DMS53 treated with DMSO at 0.1 percent for 48 hours (cell line): ENCODE data around the gene MTA1.

Source experiments
- DNase-seq: peaks from one replicate; lab custom pipeline; 2025; ENCODE audit not compliant: unreplicated experiment; lab: John Stamatoyannopoulos, UW

MTA1 gene

DNA sequence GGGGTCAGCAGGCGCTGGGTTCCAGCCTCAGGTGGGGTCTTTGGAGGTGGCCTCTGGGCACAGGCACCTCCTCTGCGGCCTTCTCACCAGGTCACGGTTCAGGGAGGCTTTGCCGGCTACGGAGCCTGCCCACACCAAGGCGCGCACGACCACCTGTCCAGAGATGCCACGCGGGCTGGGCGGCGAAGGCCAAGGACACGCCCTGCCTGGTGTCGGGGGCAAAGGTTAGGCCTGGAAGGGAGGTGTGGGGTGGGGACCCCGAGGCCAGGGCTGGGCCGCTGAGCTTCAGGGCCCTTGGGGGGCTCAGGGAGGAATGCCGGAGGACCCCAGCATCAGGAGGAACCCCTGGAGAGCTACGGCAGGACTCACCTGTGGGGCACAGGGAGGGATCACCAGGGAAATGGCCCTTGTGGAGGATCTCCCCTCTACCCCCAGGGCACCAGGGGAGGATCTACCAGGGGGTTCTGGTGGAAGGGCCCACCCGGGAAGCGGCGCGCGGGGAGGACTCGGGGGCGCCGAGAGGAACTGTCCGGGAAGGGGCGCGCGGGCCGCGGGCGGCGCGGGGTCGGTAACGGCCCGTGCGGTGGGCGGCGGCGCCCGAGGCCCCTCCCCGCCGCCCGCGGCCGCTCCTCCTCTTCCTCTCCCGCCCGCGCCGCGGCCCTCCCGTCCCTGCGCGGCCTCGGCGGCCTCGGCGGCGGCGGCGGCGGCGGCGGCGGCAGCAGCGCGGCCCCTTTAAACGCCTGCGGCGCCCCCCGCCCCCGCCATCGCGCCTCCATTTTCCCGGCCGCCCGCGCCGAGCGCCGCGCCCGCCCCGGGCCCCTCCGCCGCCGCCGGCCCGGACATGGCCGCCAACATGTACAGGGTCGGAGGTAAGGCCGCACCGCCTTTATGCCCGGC lies at the start of gene MTA1:
TSS of gene MTA1 (plus strand) at position 633 of the 897 bp plus-strand sequence. CDS start at position 842, 209 bp downstream.
- DNase-seq, result no peak

DNA sequence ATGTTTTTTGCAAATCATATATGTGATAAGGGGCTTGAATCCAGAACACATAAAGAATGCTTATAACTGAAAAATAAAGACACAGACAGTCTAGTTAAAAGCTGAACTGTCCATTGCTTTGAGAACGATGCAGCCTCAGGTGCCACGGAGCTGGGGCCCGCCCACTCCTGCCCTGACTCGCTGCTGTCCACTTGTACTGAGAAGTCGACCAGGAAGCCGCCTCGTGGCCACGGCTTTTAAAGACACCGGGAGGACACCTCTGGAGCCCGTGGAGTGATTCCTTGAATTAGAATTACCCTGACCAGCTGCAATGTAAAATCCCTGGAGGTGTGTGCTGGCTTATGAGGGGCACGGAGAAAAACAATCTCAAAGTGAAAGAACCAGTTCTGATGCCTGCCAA lies 45.2 kb upstream of the MTA1 start:
- DNase-seq, result no peak

DNA sequence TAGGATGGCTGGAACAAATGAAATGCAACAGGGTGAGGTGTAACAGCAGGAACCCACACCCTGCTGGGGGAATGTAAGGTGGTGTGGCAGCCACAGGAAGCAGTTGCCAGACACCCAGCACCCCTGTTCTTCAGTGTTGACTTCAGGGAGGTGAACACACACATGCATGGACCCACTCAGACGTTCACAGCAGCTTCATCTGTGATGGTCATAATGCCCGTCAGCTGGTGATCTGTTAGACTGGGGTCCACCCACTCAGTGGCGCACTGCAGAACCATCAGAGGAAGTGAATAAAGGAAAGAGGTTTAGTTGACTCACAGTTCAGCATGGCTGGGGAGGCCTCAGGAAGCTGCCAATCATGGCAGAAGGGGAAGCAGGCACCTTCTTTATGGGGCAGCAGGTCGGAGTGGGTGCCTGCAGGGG lies 44.0 kb upstream of the MTA1 start:
- DNase-seq, result no peak

DNA sequence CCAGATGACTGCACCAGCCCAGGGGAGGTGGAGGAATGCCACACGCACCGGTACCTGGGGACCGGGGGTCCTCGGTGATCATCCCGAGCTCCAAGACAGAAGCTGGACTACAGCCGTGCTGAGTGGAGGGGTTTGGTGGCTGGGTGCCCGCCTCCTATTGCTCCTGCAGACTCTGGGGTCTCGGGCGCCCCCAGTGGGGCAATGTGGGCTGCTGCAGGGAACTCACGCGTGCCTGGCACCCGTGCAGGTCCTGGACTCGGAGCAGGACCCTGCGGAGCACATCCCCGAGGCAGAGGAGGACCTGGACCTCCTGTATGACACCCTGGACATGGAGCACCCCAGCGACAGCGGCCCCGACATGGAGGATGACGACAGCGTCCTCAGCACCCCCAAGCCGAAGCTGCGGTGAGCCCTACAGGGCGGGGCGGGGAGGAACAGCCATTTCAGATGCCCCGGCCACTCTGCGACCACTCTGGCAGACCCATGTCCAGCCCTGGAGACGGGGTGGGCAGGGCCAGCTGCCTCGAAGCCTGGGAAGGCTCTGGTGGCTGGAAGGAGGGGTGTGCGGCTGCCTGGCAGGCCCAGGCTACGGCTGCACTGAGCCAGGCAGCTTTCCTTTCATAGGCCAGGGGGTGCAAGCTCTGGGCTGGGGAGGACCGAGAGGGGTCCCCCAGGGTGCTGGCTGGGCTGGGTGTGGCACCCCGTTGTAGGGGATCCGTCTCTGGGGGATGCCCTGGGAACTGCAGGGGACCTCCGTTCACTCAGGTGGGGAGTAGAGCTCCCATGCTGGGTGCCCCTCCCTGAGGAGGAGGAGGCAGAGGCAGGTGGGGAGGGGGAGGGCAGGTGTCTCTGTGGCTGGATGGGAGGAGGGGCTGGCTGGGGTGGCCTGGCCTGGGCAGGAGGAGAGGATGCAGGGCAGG lies 42.8 kb upstream of the MTA1 start:
- no peak for DNase-seq

DNA sequence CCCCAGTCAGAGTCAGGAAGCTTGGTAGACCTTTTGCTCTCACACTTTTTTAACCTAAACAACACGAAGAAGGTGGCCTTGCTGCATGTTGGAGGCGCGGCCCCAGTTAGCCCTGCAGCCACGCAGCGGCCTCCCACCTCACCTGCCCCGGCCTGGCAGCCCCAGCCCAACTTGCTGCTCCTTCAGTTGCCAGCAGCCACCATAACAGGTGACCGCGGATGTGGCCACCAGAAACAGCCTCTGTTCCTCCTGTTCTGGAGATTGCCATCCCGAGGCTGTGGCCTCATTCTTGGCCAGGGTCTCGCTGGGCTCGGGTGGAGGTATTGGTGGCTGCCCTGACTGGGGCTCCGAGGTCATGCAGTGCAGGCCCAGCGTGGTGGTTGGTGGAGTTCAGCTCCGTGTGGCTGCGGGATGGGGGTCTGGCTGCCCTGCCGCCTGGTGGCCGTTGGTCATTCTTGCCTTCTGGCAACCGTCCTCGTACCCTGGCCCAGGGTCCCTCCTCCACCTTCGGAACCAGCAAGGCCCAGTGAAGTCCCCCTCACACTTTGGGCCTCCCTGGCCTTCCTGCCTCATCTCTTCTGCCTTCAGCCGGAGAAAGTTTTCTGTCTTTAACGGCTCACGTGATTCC lies 42.0 kb upstream of the MTA1 start:
- DNase-seq, result no peak

DNA sequence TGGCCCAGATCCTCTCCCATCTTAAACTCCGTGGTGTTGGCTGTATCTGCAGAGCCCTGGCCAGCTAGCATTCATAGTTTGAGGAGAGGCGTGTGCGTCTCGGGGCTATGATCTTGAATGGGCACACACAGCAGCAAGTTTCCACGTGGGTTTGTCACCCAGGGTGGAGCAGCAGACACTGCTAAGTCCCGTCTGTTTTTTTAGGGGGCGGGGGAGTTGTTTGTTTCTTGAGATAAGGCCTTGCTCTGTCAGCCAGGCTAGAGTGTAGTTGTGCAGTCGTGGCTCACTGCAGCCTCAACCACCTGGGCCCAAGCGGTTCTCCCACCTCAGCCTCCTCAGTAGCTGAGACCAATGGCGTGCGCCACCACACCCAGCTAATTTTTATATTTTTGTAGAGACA lies 41.4 kb upstream of the MTA1 start:
- DNase-seq, result no peak

DNA sequence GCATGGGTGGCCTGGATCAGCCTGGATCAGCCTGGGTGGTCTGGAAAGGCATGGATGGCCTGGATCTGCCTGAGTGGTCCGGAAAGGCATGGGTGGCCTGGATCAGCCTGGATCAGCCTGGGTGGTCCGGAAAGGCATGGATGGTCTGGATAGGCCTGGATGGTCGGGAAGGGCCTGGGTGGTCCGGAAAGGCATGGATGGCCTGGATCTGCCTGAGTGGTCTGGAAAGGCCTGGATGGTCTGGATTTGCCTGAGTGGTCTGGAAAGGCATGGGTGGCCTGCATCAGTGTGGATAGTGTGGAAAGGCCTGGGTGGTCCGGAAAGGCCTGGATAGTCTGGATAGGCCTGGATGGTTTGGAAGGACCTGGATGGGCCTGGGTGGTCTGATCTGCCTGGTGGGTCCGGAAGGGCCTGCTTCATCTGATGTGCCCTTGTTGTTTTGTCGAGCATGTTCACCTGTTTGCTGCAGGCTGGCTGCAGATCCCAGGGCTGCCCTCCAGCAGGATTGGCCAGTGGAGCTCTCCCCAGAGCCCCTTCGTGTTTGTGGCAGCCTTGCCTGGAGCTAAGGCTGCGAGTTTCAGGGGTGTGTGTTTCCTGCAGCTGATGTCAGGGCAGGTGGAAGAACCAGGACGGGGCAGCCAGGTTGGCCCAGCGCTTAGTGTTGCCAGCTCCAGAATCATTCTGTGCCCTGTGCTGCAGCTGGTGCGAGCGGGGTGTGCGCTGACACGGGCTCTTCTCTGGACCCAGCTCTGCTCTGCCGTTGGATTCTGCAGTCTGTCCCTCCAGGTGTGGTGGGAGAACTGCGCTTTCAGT lies 40.5 kb upstream of the MTA1 start:
- DNase-seq, result no peak

DNA sequence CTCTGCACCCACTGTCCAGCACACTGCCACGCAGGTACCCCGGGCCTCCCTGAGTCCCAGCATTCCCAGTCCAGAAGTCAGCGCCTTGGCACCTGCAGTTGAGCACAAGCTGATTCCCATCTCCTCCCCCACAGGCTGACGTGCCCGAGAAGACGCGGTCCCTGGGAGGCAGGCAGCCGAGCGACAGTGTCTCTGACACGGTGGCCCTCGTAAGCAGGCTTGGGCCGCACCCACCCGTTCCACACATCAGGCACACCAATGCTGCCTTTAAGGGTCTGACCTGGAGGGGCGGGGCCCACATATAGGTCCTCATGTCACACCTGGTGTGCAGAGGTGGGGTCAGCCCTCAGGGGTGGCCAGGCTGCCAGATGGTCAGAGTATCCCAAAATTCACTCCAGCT lies 39.7 kb upstream of the MTA1 start:
- no peak for DNase-seq

DNA sequence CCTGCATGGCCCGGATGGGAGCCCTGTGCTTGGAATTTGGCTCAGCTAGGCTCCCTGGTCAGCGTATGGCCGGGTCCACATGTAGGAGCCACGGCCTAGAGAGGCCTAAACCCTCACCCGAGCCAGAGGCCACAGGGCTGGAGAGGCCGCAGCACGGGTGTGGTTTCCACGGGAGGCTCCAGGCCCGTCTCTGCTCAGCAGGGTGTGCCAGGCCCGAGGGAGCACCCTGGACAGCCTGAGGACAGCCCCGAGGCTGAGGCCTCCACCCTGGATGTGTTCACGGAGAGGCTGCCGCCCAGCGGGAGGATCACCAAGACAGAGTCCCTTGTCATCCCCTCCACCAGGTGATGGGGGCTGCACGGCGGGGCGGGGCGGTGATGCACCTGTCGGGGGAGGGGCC lies 38.9 kb upstream of the MTA1 start:
- DNase-seq, result no peak

DNA sequence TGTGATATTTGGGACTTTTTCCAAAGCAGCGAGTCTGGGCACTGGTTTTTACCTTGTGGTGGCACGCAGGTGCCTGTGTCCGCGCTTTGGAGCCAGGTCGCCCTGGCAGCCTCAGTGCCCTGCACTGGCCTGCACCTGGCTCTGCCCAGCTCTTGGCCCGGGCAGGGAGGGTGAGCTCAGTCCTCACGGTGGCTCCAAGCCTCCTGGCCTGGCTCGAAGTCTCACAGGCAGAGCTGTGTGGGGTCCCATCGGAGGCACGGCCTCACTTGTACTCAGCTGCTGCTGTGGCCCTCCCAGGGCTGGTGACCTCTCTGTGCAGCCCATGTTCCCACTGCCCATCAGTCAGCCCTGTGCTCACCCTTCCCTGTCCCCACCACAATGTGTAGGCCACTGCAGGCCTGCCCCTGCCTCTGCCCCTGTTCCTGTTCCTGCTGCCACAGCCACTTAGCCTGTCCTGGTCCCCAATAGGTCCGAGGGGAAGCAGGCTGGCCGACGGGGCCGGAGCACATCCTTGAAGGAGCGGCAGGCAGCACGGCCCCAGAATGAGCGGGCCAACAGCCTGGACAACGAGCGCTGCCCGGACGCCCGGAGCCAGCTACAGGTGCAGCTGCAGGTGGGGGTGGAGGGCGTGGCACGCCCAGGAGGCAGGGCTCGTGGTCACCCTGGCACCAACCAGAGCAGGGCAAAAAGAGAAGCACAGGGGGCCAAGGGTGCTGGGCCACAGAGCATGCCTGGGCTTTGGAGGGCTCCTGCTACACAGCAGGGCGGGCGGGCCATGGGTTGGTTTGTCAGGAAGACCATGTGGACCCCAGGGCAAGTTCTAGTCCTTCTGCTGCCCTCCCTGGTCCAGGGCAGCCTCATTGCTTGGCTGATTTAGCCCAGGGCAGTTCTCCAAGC lies 37.9 kb upstream of the MTA1 start:
- DNase-seq, result no peak

DNA sequence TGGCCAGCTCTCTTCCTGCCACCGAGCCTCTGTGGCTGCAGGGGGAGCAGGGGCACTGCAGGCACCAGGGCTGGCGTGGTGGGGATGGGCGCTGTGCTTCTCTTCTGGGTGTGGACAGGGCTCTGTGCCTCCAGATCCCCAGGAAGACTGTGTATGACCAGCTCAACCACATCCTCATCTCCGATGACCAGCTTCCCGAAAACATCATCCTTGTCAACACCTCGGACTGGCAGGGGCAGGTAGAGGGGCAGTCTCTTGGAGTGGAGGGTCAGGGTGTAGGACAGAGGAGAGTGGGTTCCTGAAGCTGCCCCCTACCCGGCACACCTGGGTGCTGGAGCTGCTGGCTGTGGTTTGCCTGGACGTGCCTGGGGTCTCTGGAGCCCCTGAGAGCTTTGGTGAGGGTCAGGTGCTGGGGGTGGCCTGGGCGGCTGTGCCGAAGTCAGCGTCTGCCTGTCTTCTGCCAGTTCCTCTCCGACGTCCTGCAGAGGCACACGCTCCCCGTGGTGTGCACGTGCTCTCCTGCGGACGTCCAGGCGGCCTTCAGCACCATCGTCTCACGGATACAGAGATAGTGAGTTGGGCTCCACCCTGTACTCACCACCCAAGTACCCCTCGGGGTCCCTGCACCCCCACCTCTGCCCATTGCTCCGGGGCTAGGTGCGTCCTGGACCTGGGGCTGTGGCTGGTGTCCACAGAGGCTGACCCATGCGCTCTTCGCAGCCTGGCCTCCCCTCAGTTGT lies 37.1 kb upstream of the MTA1 start:
- DNase-seq, result no peak

DNA sequence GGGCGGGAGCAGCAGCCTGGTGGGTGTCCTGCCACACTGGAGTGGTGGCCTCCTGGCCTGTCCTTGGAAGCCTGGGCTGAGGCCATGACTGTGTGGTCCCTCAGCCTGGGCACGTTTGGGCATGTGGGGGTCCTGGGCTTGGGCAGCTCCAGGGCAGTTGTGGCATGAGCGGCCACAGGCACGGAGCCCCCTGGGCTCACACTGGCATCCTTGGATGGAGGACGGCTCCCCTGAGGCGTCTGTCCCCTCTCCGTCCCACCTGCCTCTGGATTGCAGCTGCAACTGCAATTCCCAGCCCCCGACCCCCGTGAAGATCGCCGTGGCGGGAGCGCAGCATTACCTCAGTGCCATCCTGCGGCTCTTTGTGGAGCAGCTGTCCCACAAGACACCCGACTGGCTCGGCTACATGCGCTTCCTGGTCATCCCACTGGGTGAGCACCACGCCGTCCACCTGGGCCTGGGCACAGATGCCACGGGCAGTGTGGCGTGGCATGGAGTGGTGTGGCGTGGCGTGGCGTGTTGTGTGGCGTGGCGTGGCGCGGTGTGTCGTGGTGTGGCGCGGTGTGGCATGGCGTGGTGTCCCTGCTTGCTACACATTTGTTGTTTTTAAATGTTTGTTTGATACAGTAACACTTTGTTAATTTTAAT lies 36.4 kb upstream of the MTA1 start:
- no peak for DNase-seq

DNA sequence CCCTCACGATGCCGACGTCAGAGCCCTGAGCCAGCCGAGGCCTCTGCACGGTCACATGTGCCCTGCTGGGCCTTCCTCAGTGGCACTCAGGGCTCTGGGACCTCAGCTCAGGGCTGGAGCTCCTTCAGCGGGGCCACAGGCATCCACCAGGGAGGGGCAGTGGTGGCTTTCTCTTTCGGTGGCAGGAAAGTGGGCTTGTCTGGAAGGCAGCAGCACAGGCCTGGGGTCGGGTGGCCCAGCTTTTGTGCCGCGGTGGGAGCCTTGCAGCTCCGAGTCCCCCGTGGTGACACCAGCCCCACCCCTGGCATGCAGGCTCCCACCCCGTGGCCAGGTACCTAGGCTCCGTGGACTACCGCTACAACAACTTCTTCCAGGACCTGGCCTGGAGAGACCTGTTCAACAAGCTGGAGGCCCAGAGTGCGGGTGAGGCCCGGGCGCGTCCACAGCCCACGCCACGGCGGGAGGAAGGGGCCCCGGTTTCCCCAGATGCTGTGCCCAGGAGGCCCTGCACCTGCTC lies 35.5 kb upstream of the MTA1 start:
- no peak for DNase-seq

DNA sequence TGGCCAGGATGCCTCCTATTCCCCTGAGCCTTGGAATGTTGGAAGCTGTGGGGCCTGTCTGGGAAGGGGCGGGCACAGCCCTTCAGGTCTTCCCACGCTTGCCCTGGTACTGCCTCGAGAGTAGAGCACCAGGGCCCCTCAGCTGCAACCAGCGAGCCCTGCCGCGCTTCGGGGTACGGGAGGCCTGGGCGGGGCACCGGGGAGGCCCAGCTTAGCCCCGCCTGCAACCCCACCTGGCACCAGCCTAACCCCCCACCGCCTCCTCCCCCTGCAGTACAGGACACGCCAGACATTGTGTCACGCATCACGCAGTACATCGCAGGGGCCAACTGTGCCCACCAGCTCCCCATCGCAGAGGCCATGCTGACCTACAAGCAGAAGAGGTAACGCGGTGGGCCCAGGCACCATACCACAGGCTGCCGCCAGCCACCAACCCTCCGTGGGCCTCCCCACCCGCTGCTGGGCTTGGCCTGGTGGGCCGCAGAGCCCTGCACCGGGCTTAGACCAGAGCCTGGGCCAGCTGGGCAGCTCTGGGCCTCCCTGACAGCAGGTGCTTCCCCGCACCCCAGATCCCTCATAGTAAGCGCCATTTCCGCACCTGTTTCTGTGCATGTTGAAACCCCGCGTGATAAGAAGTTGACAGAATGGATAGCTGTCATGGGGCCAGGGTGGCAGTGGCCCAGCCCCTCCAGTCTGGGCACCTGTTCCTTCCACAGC lies 34.9 kb upstream of the MTA1 start:
- DNase-seq, result no peak

DNA sequence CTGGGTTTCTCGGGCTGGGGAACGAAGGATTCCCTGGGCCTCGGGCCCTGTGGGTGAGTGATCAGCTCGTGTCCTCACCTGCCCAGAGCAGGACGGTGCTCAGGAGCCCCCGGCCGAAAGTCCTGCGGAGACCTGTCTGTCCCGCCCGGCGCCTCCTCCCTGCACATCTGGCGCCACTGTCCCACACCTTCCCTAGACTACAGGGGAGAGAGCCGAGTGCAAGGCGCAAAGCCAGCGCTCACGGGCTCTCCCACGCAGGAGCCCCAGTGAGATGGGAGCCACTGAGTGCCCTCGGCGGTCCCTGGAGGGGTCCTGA lies 34.3 kb upstream of the MTA1 start:
- DNase-seq, result no peak

DNA sequence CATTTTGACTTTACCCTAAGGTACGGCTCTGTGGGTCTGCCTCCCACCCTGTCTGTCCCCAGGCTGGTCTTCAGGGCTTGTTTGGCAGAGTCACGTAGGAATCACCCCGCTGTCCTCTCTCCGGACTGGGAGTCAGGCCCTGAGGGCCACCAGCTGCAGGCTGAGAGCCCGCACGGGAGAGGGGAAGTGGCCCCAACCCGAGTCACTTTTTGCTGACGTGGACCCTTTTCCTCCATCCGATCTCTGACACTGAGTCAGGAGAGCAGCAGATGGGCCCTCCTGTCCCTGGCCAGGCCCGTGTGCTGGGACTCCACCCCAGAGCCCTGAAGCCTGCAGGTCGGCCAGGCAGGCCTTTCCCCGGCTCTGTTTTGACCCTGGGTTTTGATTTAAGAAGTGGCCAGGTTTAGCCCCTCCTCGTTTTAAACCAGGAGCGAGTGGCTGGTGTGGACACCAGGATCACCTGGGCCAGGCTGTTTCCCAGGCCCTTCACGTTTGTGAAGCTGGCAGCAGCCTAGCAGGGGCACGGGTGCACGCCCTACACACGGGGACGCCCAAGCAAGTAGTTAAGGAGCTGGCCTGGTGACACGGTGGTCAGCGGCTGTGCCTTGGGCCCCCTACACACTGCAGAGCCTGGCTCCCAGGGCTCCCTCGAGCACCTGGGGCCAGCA lies 33.8 kb upstream of the MTA1 start:
- no peak for DNase-seq
